Kidney epithelial cell (primary cell): ENCODE data around the gene CCRL2. TPM values are rescaled to one million over a fixed set of nuclear protein-coding genes. Genes with fewer than 3 reads are reported as not detected.
"Not testable (repeated sequence)": the region's sequence is repeated elsewhere in the genome, so short reads cannot be mapped to it uniquely, and the experiment has no call there.

ENCODE experiments used
- DNase-seq: peaks from one replicate; pipeline ENCODE4 v3.0.0-alpha.2; 2010; ENCODE audit warnings: low read depth
- H3K27me3 ChIP-seq: 2 replicates; pipeline ENCODE4 v1.6.0; 2011; ENCODE audit warnings: low read length; ENCODE audit not compliant: control insufficient read depth, insufficient read depth
- H3K36me3 ChIP-seq: 2 replicates; pipeline ENCODE4 v1.5.1; 2011; ENCODE audit warnings: low read length; ENCODE audit not compliant: control insufficient read depth, insufficient read depth
- H3K4me3 ChIP-seq: 2 replicates; pipeline ENCODE4 v1.5.1; 2011; ENCODE audit warnings: low read depth, mild to moderate bottlenecking, control low read depth, low read length
- total RNA-seq: library from RNA; depleted of rRNA; stranded (reverse); fragments of >200 nt; gene quantifications from 2 replicates; pipeline ENCODE4 v1.2.3, GENCODE V29; 2015
- TF ChIP-seq, protein P1 (sequence below): IDR thresholded peaks from 2 replicates; pipeline ENCODE4 v1.5.1; 2011; ENCODE audit warnings: mild to moderate bottlenecking, moderate library complexity, low read length, control low read depth, inconsistent platforms; ENCODE audit not compliant: insufficient read depth, poor library complexity, severe bottlenecking

Gene CCRL2
- total RNA-seq, 1 donor from 2014 or later, result 0.29 TPM

DNA sequence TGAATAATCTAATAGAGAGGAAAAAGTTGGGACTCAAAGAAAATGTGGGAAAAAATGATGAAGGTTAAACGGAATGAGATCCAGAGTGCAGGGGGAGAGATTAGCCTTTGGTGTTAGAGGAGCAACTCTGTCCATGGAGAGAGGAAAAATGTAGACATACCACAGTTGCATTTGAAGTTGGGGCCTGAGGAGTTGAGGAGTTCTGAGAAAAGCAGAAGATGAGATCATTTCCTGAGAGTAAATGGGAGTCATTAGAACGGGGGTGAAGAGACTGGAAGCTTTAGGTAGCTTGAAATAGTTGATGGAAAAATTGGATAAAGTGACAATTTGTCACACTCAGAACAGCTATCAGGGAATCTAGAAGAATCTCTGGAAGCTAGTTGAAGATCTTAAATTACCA lies 7.5 kb upstream of the CCRL2 start:
- DNase-seq, result no peak
- H3K36me3 ChIP-seq, result no peaks in the 10 kb centered on the region
- TF ChIP-seq, protein P1, sequence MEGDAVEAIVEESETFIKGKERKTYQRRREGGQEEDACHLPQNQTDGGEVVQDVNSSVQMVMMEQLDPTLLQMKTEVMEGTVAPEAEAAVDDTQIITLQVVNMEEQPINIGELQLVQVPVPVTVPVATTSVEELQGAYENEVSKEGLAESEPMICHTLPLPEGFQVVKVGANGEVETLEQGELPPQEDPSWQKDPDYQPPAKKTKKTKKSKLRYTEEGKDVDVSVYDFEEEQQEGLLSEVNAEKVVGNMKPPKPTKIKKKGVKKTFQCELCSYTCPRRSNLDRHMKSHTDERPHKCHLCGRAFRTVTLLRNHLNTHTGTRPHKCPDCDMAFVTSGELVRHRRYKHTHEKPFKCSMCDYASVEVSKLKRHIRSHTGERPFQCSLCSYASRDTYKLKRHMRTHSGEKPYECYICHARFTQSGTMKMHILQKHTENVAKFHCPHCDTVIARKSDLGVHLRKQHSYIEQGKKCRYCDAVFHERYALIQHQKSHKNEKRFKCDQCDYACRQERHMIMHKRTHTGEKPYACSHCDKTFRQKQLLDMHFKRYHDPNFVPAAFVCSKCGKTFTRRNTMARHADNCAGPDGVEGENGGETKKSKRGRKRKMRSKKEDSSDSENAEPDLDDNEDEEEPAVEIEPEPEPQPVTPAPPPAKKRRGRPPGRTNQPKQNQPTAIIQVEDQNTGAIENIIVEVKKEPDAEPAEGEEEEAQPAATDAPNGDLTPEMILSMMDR, result no peak
- H3K27me3 ChIP-seq, result no peaks in the 10 kb centered on the region
- no peak overlapping the region for H3K4me3 ChIP-seq

DNA sequence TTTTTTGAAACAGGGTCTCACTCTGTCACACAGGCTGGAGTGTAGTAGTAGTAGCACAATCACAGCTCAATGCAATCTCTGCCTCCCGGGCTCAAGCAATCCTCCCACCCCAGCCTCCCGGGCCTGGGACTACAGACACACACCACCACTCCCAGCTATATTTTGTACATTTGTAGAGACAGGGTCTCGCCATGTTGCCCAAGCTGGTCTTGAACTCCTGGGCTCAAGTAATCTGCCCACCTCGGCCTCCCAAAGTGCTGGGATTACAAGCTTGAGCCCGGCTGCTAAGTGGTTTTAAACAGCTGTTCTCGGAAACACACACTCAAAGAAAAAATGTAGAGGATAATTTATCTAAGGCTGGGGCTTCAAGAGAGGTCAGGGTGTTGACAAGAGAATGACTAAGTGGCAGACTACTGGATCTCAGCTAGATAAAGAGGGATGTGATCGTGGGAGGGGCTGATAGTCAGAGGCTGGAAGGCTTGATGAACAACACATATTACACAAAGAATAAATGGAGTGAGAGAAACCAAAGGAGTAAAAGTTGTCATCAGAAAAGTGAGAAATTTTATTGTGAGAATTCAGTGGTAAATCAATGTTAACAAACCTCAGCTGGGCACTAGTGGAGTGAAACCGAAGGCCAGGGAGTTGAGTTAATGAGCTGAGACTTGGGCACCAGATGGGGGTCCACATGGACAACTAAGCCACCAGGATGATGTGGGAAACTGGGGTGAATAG lies 6.9 kb upstream of the CCRL2 start:
- no peak for DNase-seq
- Histone ChIP-seq H3K4me3 (no peak overlapping the region), H3K27me3 (no peaks in the 10 kb centered on the region), H3K36me3 (no peaks in the 10 kb centered on the region)
- TF ChIP-seq, protein P1, result no peak

DNA sequence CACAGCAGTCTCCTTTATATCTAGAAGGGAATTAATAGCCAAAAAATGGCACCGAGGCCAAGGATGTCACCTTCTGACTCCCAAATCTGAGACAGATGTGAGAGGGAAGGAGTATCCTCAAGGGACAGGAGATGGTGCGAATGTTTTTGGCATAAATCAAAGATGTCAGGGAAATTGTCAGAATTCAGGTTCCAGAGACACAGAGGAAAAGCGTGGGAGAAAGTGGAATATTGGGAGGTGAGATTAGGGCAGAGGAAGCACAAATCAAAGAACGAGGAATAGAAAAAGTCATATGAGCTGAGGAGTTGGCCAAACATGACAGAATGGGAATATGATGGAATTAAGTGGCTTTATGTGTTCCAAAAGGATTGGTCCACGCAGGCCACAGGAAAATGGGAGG lies 6.2 kb upstream of the CCRL2 start:
- TF ChIP-seq, protein P1, result no peak
- Histone ChIP-seq H3K4me3 (no peak overlapping the region), H3K36me3 (no peaks in the 10 kb centered on the region), H3K27me3 (no peaks in the 10 kb centered on the region)
- DNase-seq, result no peak

DNA sequence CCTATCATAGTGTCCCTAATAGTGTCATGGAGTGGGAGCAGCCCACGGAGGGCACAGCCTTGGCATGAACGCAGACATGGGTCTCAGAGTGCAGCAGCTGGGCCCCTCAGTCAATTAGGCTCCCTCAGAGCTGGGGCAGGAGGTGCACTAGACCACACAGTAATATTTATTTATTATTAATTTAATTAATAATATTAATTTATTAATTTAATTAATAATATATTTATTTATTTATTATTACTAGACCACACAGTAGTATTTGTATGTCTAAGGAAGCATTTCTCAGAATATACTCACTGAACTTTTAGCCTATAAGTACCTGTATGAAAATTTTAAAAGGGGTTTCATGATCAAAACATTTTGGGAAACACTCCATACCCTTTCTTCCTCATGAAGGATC lies 5.5 kb upstream of the CCRL2 start:
- H3K4me3 ChIP-seq, result no peak overlapping the region
- no peaks in the 10 kb centered on the region for H3K27me3 ChIP-seq
- no peak for DNase-seq
- TF ChIP-seq, protein P1, result no peak
- H3K36me3 ChIP-seq, result no peaks in the 10 kb centered on the region

DNA sequence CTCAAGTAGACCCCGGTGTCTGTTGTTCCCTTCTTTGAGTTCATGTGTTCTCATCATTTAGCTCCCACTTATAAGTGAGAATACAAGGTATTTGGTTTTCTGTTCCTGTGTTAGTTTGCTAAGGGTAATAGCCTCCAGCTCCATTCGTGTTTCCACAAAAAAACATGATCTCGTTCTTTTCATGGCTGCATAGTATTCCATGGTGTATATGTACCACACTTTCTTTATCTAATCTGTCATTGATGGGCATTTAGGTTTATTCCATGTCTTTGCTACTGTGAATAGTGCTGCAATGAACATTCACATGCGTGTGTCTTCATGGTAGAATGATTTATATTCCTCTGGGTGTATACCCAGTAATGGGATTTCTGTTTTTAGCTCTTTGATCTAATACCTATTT lies 4.2 kb upstream of the CCRL2 start:
- DNase-seq, H3K27me3 ChIP-seq, H3K36me3 ChIP-seq, H3K4me3 ChIP-seq: not testable (repeated sequence)

DNA sequence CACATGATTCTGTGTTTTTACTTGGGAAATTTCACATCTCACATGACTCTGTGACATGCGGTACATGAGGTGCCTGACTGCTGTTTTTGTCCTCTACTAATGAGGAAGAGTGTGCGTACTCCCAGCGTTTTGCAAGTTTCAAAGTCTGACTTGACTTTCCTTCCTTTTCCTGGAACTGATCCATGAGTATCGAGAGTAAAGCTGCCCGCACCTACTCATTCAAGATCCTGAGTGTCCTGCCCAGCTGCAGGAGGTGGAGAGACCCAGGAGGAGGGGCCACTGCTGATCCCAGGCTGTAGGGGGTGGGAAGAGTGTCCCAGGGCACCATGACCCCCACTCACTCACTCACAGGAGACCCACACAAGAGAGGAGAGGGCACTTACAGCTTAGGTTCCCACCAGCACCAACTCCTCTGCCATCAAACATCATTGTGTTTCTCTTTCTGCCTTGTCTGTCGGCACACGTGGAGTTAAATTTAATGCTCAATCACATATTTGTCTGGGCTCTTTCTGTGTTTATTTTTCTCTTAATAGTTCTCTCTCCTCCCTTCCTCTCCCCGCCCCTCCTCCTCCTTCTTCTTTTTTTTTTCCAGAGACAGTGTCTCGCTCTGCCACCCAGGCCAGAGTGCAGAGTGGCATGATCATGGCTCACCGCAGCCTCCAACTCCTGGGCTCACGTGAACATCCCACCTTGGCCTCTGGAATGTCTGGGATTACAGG lies 1.6 kb upstream of the CCRL2 start:
- Histone ChIP-seq H3K27me3 (no peaks in the 10 kb centered on the region), H3K36me3 (no peaks in the 10 kb centered on the region), H3K4me3 (no peak overlapping the region)
- no peak for DNase-seq
- TF ChIP-seq, protein P1, result no peak
